Measurements from ENCODE around the gene COX6B1.

COX6B1 gene

GRCh38 chr19:35629332-35629633, 18.8 kb upstream of the COX6B1 start:
- H3K4me3 ChIP-seq (ENCODE audit: low read depth, low read length), result peak overlapping the region; percentile 92
- no peak for DNase-seq (ENCODE audit: low read depth)
- TF ChIP-seq, protein P1, sequence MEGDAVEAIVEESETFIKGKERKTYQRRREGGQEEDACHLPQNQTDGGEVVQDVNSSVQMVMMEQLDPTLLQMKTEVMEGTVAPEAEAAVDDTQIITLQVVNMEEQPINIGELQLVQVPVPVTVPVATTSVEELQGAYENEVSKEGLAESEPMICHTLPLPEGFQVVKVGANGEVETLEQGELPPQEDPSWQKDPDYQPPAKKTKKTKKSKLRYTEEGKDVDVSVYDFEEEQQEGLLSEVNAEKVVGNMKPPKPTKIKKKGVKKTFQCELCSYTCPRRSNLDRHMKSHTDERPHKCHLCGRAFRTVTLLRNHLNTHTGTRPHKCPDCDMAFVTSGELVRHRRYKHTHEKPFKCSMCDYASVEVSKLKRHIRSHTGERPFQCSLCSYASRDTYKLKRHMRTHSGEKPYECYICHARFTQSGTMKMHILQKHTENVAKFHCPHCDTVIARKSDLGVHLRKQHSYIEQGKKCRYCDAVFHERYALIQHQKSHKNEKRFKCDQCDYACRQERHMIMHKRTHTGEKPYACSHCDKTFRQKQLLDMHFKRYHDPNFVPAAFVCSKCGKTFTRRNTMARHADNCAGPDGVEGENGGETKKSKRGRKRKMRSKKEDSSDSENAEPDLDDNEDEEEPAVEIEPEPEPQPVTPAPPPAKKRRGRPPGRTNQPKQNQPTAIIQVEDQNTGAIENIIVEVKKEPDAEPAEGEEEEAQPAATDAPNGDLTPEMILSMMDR (IDR thresholded peaks at IDR 0.05; ENCODE audit: low read depth, low read length, missing control alignments), result no peak
- in situ Hi-C loops (cut with HindIII; ENCODE audit: low sequenced_read_pairs), result no loop called here

DNA sequence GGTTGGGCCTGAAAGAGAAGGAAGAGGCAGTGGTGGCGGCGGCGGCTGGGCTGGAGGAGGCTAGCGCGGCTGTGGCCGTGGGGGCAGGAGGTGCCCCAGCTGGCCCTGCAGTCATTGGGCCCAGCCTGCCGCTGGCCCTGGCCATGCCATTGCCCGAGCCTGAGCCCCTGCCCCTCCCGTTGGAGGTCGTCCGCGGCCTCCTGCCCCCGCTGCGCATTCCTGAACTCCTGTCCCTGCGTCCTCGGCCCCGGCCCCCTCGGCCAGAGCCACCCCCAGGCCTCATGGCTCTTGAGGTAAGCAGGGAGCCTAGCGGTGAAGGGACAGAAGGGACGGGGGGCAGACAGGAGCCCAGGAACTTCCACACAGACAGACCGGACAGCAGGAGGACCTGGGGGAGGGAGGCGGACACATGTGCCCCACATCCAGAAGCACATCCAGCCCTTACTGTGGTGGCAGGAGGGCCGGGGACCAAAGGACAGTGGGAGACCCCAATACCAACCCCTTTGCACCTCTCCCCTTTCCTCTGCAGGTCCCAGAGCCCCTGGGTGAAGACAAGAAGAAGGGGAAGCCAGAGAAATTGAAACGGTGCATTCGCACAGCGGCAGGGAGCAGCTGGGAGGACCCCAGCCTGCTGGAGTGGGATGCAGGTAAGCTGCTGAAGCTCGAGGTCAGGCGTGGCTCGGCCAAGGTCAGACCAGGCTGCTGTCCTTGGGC, 14.2 kb upstream of the COX6B1 start:
- TF ChIP-seq, protein P1 (IDR thresholded peaks at IDR 0.05; ENCODE audit: low read depth, low read length, missing control alignments), result no peak
- in situ Hi-C loops (cut with HindIII; ENCODE audit: low sequenced_read_pairs), result no loop called here
- no peak for DNase-seq (ENCODE audit: low read depth)
- no peak overlapping the region for H3K4me3 ChIP-seq (ENCODE audit: low read depth, low read length)

DNA sequence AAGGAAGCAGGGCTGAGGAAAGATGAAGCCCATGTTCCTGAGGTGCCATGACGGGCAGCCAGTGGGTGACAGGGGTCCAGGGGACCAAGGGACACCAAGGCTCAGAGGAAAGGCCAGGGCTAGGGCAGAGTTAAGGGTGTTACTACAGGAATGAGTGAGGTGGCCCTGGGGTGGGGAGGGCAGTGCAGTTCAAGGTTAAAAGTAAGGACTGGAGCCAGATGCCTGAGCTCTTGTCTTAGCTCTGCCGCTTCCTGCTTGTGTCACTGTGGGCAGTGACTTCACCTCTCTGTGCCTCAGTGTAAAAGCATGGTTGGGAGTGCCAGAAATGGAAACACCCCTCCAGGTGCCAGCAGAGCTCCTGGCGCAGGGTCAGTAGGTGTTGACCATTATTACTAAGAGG, 11.5 kb upstream of the COX6B1 start:
- in situ Hi-C loops (cut with HindIII; ENCODE audit: low sequenced_read_pairs), result no loop called here
- DNase-seq (ENCODE audit: low read depth), result no peak
- TF ChIP-seq, protein P1 (IDR thresholded peaks at IDR 0.05; ENCODE audit: low read depth, low read length, missing control alignments), result no peak
- H3K4me3 ChIP-seq (ENCODE audit: low read depth, low read length), result no peak overlapping the region

DNA sequence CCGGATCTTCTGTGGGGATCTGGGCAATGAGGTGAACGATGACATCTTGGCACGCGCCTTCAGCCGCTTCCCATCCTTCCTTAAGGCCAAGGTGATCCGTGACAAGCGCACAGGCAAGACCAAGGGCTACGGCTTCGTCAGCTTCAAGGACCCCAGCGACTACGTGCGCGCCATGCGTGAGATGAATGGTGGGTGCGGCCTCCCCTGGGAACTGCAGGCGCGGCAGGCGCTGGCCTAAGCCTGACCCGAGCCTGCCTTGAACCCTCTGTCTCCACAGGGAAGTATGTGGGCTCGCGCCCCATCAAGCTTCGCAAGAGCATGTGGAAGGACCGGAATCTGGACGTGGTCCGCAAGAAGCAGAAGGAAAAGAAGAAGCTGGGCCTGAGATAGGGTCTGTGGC, 11.0 kb upstream of the COX6B1 start:
- TF ChIP-seq, protein P1 (IDR thresholded peaks at IDR 0.05; ENCODE audit: low read depth, low read length, missing control alignments), result no peak
- DNase-seq (ENCODE audit: low read depth), result no peak
- no peak overlapping the region for H3K4me3 ChIP-seq (ENCODE audit: low read depth, low read length)
- in situ Hi-C loops (cut with HindIII; ENCODE audit: low sequenced_read_pairs), result no loop called here

- TF ChIP-seq, protein P1 (IDR thresholded peaks at IDR 0.05; ENCODE audit: low read depth, low read length, missing control alignments), result no peak
Observed at GRCh38 chr19:35639321-35639639, 8.8 kb upstream of the COX6B1 start.

GRCh38 chr19:35639863-35640262, 8.3 kb upstream of the COX6B1 start:
- in situ Hi-C loops (cut with HindIII; ENCODE audit: low sequenced_read_pairs), result no loop called here
- H3K4me3 ChIP-seq (ENCODE audit: low read depth, low read length), result no peak overlapping the region
- TF ChIP-seq, protein P1 (IDR thresholded peaks at IDR 0.05; ENCODE audit: low read depth, low read length, missing control alignments), result no peak
- no peak for DNase-seq (ENCODE audit: low read depth)

More at GRCh38 chr19:35639321-35639639, 8.8 kb upstream of the COX6B1 start:
- H3K4me3 ChIP-seq (ENCODE audit: low read depth, low read length), result no peak overlapping the region
- DNase-seq (ENCODE audit: low read depth), result no peak
- in situ Hi-C loops (cut with HindIII; ENCODE audit: low sequenced_read_pairs), result no loop called here
